Esophagus squamous epithelium (tissue), 5 donors: Measurements from ENCODE around the gene C10orf88. TPM values are rescaled to one million over a fixed set of nuclear protein-coding genes. Genes with fewer than 3 reads are reported as not detected.

Experiments used
- DNase-seq: peaks from one replicate; lab custom pipeline; 2025; lab: John Stamatoyannopoulos, UW
- H3K27ac ChIP-seq, 4 donors: fragments of 200-600 bp; sonication (generic); one replicate each; pipeline ENCODE4 v1.5.1; 2016 to 2019; ENCODE audit warnings: mild to moderate bottlenecking in 1 of 4
- H3K27me3 ChIP-seq, 4 donors: fragments of 200-600 bp; sonication (generic); 1 replicate in 3 of 4; 2 replicates in 1 of 4; pipeline versions ENCODE4 v1.5.1 to v1.6.0; 2017 to 2021; ENCODE audit warnings: antibody characterized with exemption in 1 of 4
- H3K36me3 ChIP-seq, 3 donors: fragments of 200-600 bp; sonication (generic); one replicate each; pipeline ENCODE4 v1.5.1; 2016 to 2019
- H3K4me1 ChIP-seq, 3 donors: fragments of 200-600 bp; sonication (generic); one replicate each; pipeline ENCODE4 v1.5.1; 2017 to 2019
- H3K4me3 ChIP-seq, 4 donors: fragments of 200-600 bp; sonication (generic); 1 replicate in 3 of 4; 2 replicates in 1 of 4; pipeline ENCODE4 v1.5.1; 2016 to 2019; ENCODE audit warnings: mild to moderate bottlenecking in 2 of 4, moderate library complexity in 1 of 4
- H3K9me3 ChIP-seq, 3 donors: fragments of 200-600 bp; sonication (generic); one replicate each; pipeline ENCODE4 v1.5.1; 2016 to 2019
- POLR2A ChIP-seq, 4 donors: fragments of 450-650 bp; IDR thresholded peaks; one replicate each; pipeline ENCODE4 v1.6.1; 2017; ENCODE audit warnings: antibody characterized with exemption in 4 of 4, mild to moderate bottlenecking in 4 of 4, moderate library complexity in 3 of 4
- WGBS, 2 donors: methylation state at CpG; one replicate each; pipeline ENCODE4 v1.1.5; 2018; 5-methylcytosine and 5-hydroxymethylcytosine counted together
- intact Hi-C: fragments of 100-400 bp; cut with DNase I; formaldehyde crosslinking; loops from one replicate; pipeline ENCODE4 v1.15.0; 2022
- total RNA-seq, 4 donors: library from RNA; depleted of rRNA; stranded (reverse); fragments of >200 nt; gene quantifications; one replicate each; pipeline ENCODE4 v1.1.0, GENCODE V29; 2016
- TF ChIP-seq, protein P1 (sequence below), 6 experiments: fragments of 450-650 bp in 4 of 6; fragments of 200-600 bp in 2 of 6; sonication (generic) in 2 of 6; IDR thresholded peaks; one replicate each; pipeline ENCODE4 v1.5.1; 2016 to 2019; ENCODE audit warnings: antibody characterized with exemption in 6 of 6, mild to moderate bottlenecking in 4 of 6, moderate library complexity in 4 of 6
- donor health status: DM: yes; HTN: yes; CAD: no.

C10orf88 gene
- total RNA-seq, 4 donors from 2014 or later, result 4.0 to 7.6 (median 4.6) TPM

DNA sequence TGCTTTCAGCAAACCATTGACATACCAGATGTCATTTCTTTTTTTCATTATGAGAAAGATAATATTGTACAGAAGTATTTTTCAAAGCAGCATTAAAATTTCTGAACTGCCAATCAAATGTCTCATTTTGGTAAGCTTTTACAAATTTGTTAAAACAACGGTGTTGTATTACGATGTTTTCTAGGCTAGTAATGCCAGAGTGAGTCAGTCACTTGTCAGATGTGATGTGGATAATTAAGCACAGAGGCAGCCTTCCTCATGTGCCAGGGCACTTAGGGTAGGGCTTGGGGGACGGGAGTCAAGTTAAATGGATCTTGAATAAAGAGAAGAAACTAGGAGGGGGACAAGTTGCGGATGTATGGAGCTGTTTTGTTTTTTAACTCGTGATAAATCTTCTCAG lies 36.3 kb upstream of the C10orf88 start:
- Histone ChIP-seq H3K9me3 (no peaks in the 10 kb centered on the region), H3K4me3 (no peak overlapping the region), H3K4me1 (no peaks in the 10 kb centered on the region), H3K27me3 (no peaks in the 10 kb centered on the region), H3K27ac (no peak overlapping the region), H3K36me3 (peaks cover 0 to 40% (median 5%) of the 10 kb centered on the region in 3 donors)
- TF ChIP-seq, protein P1, sequence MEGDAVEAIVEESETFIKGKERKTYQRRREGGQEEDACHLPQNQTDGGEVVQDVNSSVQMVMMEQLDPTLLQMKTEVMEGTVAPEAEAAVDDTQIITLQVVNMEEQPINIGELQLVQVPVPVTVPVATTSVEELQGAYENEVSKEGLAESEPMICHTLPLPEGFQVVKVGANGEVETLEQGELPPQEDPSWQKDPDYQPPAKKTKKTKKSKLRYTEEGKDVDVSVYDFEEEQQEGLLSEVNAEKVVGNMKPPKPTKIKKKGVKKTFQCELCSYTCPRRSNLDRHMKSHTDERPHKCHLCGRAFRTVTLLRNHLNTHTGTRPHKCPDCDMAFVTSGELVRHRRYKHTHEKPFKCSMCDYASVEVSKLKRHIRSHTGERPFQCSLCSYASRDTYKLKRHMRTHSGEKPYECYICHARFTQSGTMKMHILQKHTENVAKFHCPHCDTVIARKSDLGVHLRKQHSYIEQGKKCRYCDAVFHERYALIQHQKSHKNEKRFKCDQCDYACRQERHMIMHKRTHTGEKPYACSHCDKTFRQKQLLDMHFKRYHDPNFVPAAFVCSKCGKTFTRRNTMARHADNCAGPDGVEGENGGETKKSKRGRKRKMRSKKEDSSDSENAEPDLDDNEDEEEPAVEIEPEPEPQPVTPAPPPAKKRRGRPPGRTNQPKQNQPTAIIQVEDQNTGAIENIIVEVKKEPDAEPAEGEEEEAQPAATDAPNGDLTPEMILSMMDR (IDR thresholded peaks at IDR 0.05), result no peak
- no peak for TF ChIP-seq POLR2A (IDR thresholded peaks at IDR 0.05)
- DNase-seq, result no peak
- intact Hi-C loops, result no loop called here
- WGBS, 2 donors, result 56 to 71% methylated on average over 5 of the region's 5 CpGs

DNA sequence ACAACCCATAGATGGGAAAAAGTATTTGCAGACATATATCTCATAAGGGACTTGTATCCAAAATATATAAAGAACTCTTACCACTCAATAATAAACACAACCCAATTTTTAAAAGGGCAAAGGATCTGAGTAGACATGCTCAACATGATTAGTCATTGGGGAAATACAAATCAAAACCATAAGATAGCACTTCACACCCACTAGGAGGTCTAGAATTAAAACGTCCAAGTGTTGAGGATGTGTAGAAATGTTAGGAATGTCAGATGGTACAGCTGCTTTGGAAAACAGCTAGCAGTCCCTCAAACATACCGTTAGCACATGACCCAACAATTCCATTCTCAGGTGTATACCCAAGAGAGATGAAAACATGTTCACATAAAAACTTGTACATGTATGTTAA lies 34.5 kb upstream of the C10orf88 start:
- Histone ChIP-seq H3K27ac (no peak overlapping the region), H3K36me3 (peaks cover 0 to 22% (median 0%) of the 10 kb centered on the region in 3 donors), H3K4me1 (no peaks in the 10 kb centered on the region), H3K9me3 (no peaks in the 10 kb centered on the region), H3K27me3 (no peaks in the 10 kb centered on the region), H3K4me3 (no peak overlapping the region)
- TF ChIP-seq, protein P1 (IDR thresholded peaks at IDR 0.05), result no peak
- no peak for TF ChIP-seq POLR2A (IDR thresholded peaks at IDR 0.05)
- no peak for DNase-seq
- 56 to 60% methylated on average over 2 of the region's 2 CpGs for WGBS, 2 donors
- intact Hi-C loops, result no loop called here

DNA sequence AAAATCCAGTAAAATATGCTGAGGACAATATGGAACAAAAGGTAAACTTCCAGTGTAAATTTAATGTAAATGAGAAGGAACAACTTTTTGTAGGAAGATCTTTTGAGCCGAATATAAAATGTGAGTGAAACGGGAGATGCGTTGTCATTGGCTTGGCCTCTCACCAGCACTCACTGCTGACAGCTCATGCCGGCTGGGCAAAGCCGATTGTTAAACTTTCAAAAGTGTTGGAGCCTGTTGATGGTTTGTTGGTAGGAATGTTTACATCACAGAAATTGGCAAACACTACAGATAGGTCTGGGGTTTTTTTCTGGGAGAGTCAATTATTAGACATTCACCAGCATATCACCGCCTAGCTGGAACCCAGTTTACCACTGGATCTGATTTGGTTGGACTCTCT lies 32.3 kb upstream of the C10orf88 start:
- Histone ChIP-seq H3K27ac (no peak overlapping the region), H3K27me3 (no peaks in the 10 kb centered on the region), H3K4me3 (no peak overlapping the region), H3K9me3 (no peaks in the 10 kb centered on the region), H3K4me1 (peaks cover 0 to 5% (median 0%) of the 10 kb centered on the region in 3 donors), H3K36me3 (peaks cover 0 to under 1% (median 0%) of the 10 kb centered on the region in 3 donors)
- 70 to 77% methylated on average over 6 of the region's 6 CpGs for WGBS, 2 donors
- TF ChIP-seq, protein P1 (IDR thresholded peaks at IDR 0.05), result no peak
- TF ChIP-seq POLR2A (IDR thresholded peaks at IDR 0.05), result no peak
- no peak for DNase-seq
- intact Hi-C loops, result no loop called here

DNA sequence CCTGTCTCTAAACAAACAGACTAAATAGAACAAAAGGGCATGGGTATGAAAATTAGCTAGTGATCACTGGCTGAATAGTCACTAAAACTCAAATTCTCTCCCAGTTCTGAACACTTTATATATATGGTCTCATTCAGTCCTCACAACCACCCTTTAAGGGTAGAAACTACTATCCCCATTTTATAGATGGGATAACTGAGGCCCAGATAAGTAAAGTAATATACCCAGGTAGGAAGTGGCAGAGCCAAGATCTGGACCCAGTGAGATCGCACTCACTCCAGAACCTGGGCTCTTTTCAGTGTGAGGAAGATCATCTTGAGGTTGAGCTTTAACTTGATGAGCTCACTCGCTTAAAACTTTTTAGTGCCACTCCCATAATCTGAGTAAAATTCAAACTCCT lies 30.7 kb upstream of the C10orf88 start:
- Histone ChIP-seq H3K27me3 (no peaks in the 10 kb centered on the region), H3K9me3 (no peaks in the 10 kb centered on the region), H3K27ac (no peak overlapping the region), H3K36me3 (no peaks in the 10 kb centered on the region), H3K4me1 (peaks cover 4 to 17% (median 6%) of the 10 kb centered on the region in 3 donors), H3K4me3 (no peak overlapping the region)
- intact Hi-C loops, result no loop called here
- DNase-seq, result no peak
- TF ChIP-seq POLR2A (IDR thresholded peaks at IDR 0.05), result no peak
- TF ChIP-seq, protein P1 (IDR thresholded peaks at IDR 0.05), result no peak
- WGBS, 2 donors, result 91 to 93% methylated on average over 2 of the region's 2 CpGs

DNA sequence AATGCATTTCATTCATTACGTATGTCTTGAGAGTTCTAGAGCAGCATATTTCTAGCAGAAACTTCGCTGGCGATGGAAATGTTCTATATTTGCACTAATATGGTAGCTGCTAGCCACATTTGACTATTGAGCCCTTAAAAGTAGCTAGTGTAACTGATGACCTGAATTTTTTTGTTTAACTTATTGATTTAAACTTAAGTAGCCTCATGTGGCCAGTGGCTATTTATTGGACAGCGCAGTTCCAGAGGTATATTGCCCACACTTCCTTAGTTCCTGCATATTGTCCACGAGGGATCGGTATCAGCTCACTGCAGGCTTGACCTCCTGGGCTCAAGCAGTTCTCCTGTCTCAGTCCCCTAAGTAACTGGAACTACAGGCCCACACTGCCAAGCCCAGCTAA lies 29.9 kb upstream of the C10orf88 start:
- Histone ChIP-seq H3K27ac (no peak overlapping the region), H3K36me3 (no peaks in the 10 kb centered on the region), H3K4me1 (peaks cover 7 to 22% (median 8%) of the 10 kb centered on the region in 3 donors), H3K27me3 (no peaks in the 10 kb centered on the region), H3K4me3 (no peak overlapping the region), H3K9me3 (no peaks in the 10 kb centered on the region)
- no peak for TF ChIP-seq POLR2A (IDR thresholded peaks at IDR 0.05)
- TF ChIP-seq, protein P1 (IDR thresholded peaks at IDR 0.05), result no peak
- DNase-seq, result no peak
- intact Hi-C loops, result no loop called here
- 96 to 98% methylated on average over 6 of the region's 6 CpGs for WGBS, 2 donors
